HG03159 (cell line): ENCODE measurements around the gene FBXL7.
A peak's percentile ranks its signal among the peaks of the same experiment; 100 is the strongest.

ENCODE experiments used
- ATAC-seq: cut with Tn5 transposase; IDR thresholded peaks from one replicate; pipeline ENCODE4 v1.9.1; 2021; ENCODE audit warnings: mild to moderate bottlenecking, moderate library complexity; ENCODE audit not compliant: unreplicated experiment

The FBXL7 gene

GRCh38 chr5:15499528-15500324, at the start of gene FBXL7:
Gene FBXL7, plus strand, starts transcription at chr5:15500180.
- ATAC-seq: peak; percentile 48

GRCh38 chr5:15450473-15450872, 49.5 kb upstream of the FBXL7 start:
- ATAC-seq: no peak

GRCh38 chr5:15450949-15451348, 49.0 kb upstream of the FBXL7 start:
- ATAC-seq: no peak

GRCh38 chr5:15452030-15452429, 48.0 kb upstream of the FBXL7 start:
- no peak for ATAC-seq

GRCh38 chr5:15452781-15453180, 47.2 kb upstream of the FBXL7 start:
- no peak for ATAC-seq

GRCh38 chr5:15459200-15459599, 40.8 kb upstream of the FBXL7 start:
- ATAC-seq: no peak

GRCh38 chr5:15463231-15463980, 36.6 kb upstream of the FBXL7 start:
- no peak for ATAC-seq

GRCh38 chr5:15472116-15472515, 27.9 kb upstream of the FBXL7 start:
- no peak for ATAC-seq

GRCh38 chr5:15474143-15474719, 25.7 kb upstream of the FBXL7 start:
- no peak for ATAC-seq

GRCh38 chr5:15475367-15475766, 24.6 kb upstream of the FBXL7 start:
- ATAC-seq: no peak

- ATAC-seq: no peak
Observed at GRCh38 chr5:15476977-15477376, 23.0 kb upstream of the FBXL7 start.

GRCh38 chr5:15480436-15480835, 19.5 kb upstream of the FBXL7 start:
- ATAC-seq: no peak

GRCh38 chr5:15483351-15484097, 16.5 kb upstream of the FBXL7 start:
- ATAC-seq: no peak

GRCh38 chr5:15487228-15487627, 12.8 kb upstream of the FBXL7 start:
- ATAC-seq: peak; percentile 67

GRCh38 chr5:15489571-15490235, 10.3 kb upstream of the FBXL7 start:
- no peak for ATAC-seq

GRCh38 chr5:15492545-15492944, 7.4 kb upstream of the FBXL7 start:
- ATAC-seq: no peak

- no peak for ATAC-seq
Observed at GRCh38 chr5:15493501-15493900, 6.5 kb upstream of the FBXL7 start.

- no peak for ATAC-seq
Observed at GRCh38 chr5:15495026-15495425, 5.0 kb upstream of the FBXL7 start.

- no peak for ATAC-seq
Observed at GRCh38 chr5:15496886-15497285, 3.1 kb upstream of the FBXL7 start.

GRCh38 chr5:15500325-15501001, 483 bp downstream of the FBXL7 start:
- ATAC-seq: peak; percentile 40
